Activated CD4-positive, alpha-beta T cell treated with anti-CD3 and anti-CD28 coated beads for 4 hours (primary cell): ENCODE data around the gene ELF4.

ENCODE experiments used
- DNase-seq, 2 donors: peaks; one replicate each; pipeline ENCODE4 v3.0.0-alpha.2; 2020

The ELF4 gene

DNA sequence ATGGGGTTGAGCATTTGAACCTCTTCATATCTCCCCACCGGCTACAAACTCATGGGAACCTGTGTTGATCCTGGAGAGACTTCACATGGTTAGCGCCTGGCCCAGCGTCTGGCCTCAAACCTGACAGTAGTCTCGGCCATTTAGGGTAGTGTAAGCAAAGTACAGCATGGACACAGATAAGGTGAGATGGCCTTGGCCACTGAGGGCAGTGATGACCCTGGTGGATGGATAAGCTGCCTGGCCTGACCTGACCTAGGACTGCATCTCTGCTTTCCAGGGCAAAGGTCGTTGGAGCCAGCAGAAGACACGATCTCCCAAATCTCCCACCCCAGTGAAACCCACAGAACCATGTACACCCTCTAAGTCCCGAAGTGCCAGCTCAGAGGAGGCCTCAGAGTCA lies 76.1 kb downstream of the ELF4 start:
- no peak for DNase-seq

DNA sequence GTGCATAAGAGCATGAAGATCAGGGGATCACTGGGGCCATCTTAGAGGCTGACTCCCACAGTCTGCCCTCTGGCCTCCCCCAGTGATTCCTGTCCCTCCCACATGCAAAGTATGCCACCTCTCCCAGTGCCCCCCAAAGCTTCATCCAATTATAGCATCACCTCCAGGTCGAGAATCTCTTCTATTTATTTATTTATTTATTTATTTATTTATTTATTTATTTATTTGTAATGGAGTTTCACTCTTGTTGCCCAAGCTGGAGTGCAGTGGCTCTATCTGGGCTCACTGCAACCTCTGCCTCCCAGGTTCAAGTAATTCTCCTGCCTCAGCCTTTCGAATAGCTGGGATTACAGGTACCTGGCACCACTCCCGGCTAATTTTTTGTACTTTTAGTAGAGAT lies 77.7 kb downstream of the ELF4 start:
- no peak for DNase-seq

GRCh38 chrX:130030826-130031225 lies 79.5 kb downstream of the ELF4 start:
- DNase-seq = no peak

DNA sequence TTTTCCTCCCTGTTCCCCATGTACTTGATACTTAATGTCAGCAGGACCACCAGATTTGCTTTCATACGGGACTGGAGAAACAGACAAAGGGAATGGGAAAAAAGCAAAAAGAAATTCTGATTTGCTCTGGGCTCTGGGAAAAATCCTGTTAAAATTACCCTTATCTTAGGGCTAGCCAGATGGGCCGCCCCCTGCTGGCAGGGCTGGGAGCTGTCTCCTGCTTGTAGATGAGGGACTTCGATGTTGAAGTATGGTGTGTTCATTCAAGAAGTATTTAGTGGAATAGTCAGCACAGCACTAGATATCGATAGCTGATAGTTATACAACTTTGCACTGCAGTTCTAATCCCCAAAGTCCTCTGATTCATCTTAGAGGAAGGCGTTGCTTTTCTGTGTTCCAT lies 82.1 kb downstream of the ELF4 start:
- peak; percentile 41 to 50 for DNase-seq

- DNase-seq = no peak
Measured at GRCh38 chrX:130027569-130027968, 82.7 kb downstream of the ELF4 start.

- no peak for DNase-seq
Measured at GRCh38 chrX:130025256-130025655, 85.0 kb downstream of the ELF4 start.

GRCh38 chrX:130024127-130024526 lies 86.2 kb downstream of the ELF4 start:
- peak; percentile 69 to 73 for DNase-seq

DNA sequence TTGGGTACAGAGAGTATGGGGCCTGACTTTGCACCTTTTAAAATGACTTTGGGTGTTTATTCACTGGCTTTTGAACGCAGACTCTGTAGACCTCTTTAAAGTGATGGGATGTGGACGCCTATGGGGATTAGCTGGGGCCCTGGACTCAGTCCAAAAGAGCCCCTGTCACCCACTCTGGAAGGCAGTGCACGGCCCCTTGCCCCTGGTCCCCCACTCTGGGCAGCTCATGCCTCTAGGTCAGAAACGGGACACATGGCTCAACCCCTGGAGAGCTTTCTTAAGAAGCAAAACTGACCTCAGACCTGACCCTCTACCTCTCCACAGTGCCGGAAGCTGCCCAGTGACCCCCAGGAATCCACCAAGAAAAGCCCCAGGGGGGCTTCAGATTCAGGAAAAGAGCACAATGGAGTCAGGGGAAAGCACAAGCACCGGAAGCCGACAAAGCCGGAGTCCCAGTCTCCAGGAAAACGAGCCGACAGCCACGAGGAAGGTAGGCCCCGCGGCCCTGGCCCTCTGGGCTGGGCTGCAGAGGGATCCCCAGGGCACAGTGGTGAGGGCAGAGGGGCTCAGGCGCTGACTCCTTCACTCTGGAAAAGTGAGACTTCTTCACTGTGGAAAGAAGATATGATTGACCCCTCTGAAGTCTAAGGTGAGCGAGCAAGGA lies 89.5 kb downstream of the ELF4 start:
- DNase-seq = no peak

DNA sequence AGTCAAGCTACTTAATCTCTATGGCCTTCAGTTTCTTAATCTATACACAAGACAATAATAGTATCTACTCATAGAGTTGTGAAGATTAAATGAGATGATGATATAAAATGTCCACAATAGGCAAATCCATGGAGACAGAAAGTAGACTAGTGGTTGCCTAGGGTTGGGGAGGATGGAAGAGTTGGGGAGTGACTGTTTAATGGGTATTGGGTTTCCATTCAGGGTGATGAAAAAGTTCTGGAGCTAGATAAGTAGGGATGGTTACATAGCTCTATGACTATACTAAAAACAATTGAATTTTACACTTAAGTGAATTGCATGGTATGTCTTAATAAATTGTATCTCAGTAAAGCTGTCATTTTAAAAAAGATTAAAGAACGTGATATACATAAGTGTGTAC lies 92.2 kb downstream of the ELF4 start:
- no peak for DNase-seq

DNA sequence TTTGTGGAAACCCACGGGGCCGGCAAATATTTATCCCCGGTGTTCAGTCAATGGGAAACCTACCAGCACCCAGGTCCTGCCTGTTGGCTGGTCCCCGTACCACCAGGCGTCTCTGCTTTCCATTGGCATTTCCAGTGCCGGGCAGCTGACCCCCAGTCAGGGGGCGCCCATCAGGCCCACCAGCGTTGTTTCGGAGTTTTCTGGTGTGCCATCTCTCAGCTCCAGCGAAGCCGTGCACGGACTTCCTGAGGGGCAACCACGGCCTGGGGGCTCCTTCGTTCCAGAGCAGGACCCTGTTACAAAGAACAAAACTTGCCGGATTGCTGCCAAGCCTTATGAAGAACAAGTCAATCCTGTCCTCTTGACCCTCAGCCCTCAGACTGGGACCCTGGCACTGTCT lies 95.1 kb downstream of the ELF4 start:
- DNase-seq = no peak
